ENCODE measurements around the gene MACROD2. TPM values are rescaled to one million over a fixed set of nuclear protein-coding genes. Genes with fewer than 3 reads are reported as not detected.

MACROD2 gene
- total RNA-seq, 1 donor from 2014 or later, result 2.4 TPM

DNA sequence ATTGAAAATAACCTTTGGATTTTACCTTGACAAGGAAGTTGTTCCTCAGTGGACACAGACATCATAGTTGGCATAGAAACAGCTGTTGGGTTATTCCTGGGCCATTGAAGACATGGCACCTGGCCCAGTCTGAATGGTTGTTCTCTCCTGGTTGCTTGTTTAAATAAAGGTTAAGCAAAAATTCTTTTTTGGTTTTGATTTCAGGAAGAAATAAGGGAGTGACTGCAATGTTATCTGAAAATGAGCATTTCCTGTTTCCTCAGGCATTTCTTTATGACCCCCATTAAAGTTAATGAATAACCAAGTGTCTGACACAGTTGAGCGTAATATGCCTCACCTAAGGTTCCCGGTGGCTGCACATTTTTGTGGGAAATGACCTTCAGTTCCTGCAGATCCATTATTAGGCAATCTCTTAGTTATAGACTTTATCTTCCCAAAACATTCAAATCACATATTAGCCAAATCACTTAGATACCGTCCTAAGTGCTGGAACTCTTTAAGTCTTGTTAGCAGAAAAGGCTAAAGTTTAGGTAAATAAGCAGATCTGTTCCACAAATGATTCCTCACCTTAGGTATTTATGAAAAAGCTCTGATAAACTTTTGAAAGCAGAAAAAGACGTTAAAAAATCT is 990.8 kb downstream of the MACROD2 start:
- Histone ChIP-seq H3K27ac (ENCODE audit: low read depth, low read length) (no peak overlapping the region), H3K4me2 (ENCODE audit: low read length) (no peak overlapping the region), H3K9me3 (ENCODE audit: insufficient read depth, low read depth, low read length) (peaks cover 3% of the 10 kb centered on the region), H3K27me3 (ENCODE audit: insufficient read depth, low read length) (no peaks in the 10 kb centered on the region), H3K9ac (ENCODE audit: low read length) (no peak overlapping the region), H3K36me3 (ENCODE audit: insufficient read depth, low read length) (no peaks in the 10 kb centered on the region), H3K4me3 (ENCODE audit: insufficient read depth, low read depth, low read length) (no peak overlapping the region), H4K20me1 (ENCODE audit: insufficient read depth, low read length) (no peaks in the 10 kb centered on the region), H3K79me2 (ENCODE audit: insufficient read depth, low read length) (no peaks in the 10 kb centered on the region), H2AFZ (ENCODE audit: low read depth, low read length) (no peak overlapping the region), H3K4me1 (ENCODE audit: insufficient read depth, low read length) (no peaks in the 10 kb centered on the region)
- Mint-ChIP-seq H3K9me3 (ENCODE audit: unreplicated experiment) (peaks cover 21% of the 10 kb centered on the region), H3K4me3 (ENCODE audit: unreplicated experiment) (no peak overlapping the region), H3K27me3 (ENCODE audit: low read depth, unreplicated experiment) (no peaks in the 10 kb centered on the region), H3K36me3 (ENCODE audit: low read depth, unreplicated experiment) (peaks cover 6% of the 10 kb centered on the region), H3K27ac (ENCODE audit: unreplicated experiment) (peak overlapping the region; percentile 20), H3K4me1 (ENCODE audit: low read depth, unreplicated experiment) (peaks cover 3% of the 10 kb centered on the region)
- TF ChIP-seq, protein P1, sequence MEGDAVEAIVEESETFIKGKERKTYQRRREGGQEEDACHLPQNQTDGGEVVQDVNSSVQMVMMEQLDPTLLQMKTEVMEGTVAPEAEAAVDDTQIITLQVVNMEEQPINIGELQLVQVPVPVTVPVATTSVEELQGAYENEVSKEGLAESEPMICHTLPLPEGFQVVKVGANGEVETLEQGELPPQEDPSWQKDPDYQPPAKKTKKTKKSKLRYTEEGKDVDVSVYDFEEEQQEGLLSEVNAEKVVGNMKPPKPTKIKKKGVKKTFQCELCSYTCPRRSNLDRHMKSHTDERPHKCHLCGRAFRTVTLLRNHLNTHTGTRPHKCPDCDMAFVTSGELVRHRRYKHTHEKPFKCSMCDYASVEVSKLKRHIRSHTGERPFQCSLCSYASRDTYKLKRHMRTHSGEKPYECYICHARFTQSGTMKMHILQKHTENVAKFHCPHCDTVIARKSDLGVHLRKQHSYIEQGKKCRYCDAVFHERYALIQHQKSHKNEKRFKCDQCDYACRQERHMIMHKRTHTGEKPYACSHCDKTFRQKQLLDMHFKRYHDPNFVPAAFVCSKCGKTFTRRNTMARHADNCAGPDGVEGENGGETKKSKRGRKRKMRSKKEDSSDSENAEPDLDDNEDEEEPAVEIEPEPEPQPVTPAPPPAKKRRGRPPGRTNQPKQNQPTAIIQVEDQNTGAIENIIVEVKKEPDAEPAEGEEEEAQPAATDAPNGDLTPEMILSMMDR (IDR thresholded peaks at IDR 0.05; ENCODE audit: insufficient read depth, low read depth, low read length), result no peak
- no peak for TF ChIP-seq EZH2 (IDR thresholded peaks at IDR 0.05; ENCODE audit: insufficient read depth, low read length)
- peak; percentile 59 for DNase-seq (ENCODE audit: low read depth)
- no peak for FAIRE-seq

DNA sequence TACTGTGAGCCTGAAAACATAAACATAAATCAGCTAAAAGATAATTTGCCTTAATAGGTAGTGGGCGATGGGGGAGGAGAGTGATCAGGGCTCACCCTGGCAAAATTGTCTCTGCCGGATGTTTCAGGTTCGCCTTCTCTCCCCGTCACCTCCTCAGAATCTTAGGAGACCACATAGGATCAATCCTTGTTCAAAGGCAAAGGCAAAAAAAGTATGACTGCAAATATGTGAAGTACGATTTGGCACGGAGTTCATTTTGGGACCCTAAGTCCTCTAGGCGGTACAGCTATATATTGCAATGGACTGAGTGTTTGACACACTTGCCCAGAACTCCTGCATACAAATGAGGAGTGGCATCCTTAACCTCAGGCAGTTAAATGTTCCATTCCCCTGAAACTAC is 991.3 kb downstream of the MACROD2 start:
- Mint-ChIP-seq H3K9me3 (ENCODE audit: unreplicated experiment) (peaks cover 18% of the 10 kb centered on the region), H3K27ac (ENCODE audit: unreplicated experiment) (no peak overlapping the region), H3K4me1 (ENCODE audit: low read depth, unreplicated experiment) (peaks cover 3% of the 10 kb centered on the region), H3K36me3 (ENCODE audit: low read depth, unreplicated experiment) (peaks cover 6% of the 10 kb centered on the region), H3K27me3 (ENCODE audit: low read depth, unreplicated experiment) (no peaks in the 10 kb centered on the region), H3K4me3 (ENCODE audit: unreplicated experiment) (no peak overlapping the region)
- no peaks in the 10 kb centered on the region for H4K20me1 ChIP-seq (ENCODE audit: insufficient read depth, low read length)
- no peak overlapping the region for H3K4me2 ChIP-seq (ENCODE audit: low read length)
- H3K4me3 ChIP-seq (ENCODE audit: insufficient read depth, low read depth, low read length), result no peak overlapping the region
- no peaks in the 10 kb centered on the region for H3K4me1 ChIP-seq (ENCODE audit: insufficient read depth, low read length)
- TF ChIP-seq, protein P1 (IDR thresholded peaks at IDR 0.05; ENCODE audit: insufficient read depth, low read depth, low read length), result no peak
- TF ChIP-seq EZH2 (IDR thresholded peaks at IDR 0.05; ENCODE audit: insufficient read depth, low read length), result no peak
- no peaks in the 10 kb centered on the region for H3K79me2 ChIP-seq (ENCODE audit: insufficient read depth, low read length)
- no peaks in the 10 kb centered on the region for H3K27me3 ChIP-seq (ENCODE audit: insufficient read depth, low read length)
- FAIRE-seq (no peak), DNase-seq (ENCODE audit: low read depth) (no peak)
- H2AFZ ChIP-seq (ENCODE audit: low read depth, low read length), result no peak overlapping the region
- H3K27ac ChIP-seq (ENCODE audit: low read depth, low read length), result no peak overlapping the region
- peaks cover 3% of the 10 kb centered on the region for H3K9me3 ChIP-seq (ENCODE audit: insufficient read depth, low read depth, low read length)
- H3K9ac ChIP-seq (ENCODE audit: low read length), result no peak overlapping the region
- no peaks in the 10 kb centered on the region for H3K36me3 ChIP-seq (ENCODE audit: insufficient read depth, low read length)

DNA sequence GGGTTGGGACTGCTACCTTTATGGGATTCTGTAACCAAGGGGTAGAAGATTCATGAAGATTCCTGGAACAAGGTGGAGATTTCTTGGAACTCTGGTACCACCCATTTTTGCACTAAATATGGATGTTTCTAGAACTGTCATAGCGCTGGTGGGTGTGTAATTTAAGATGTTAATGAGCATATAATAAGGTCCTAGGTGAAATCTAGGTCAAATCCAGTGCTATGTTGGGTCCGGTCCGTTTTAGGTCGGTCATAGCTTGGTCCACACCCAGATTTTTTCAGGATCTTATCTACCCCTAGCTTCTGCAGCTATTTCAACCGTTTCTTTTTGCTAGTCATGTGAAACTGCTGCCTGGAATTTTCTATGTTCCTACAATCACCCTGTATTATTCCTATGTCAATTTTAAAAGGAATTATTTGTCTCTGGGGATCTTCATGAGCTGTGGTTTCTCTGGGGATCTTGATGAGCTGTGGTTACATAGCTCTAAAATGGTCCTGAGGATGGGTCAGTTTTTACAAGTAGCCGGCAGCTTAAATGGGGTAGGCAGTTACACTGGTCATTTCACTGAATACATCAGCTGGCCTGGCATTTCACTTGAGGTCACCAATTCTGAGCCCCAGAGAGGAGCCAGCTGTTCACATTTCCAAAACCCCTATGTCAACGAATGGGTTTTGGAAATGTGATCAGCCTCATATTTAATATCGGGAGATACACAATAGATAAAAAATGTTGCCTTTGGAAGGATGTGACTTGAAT is 994.4 kb downstream of the MACROD2 start:
- Histone ChIP-seq H3K9ac (ENCODE audit: low read length) (no peak overlapping the region), H3K4me2 (ENCODE audit: low read length) (no peak overlapping the region), H3K79me2 (ENCODE audit: insufficient read depth, low read length) (no peaks in the 10 kb centered on the region), H4K20me1 (ENCODE audit: insufficient read depth, low read length) (no peaks in the 10 kb centered on the region), H3K27me3 (ENCODE audit: insufficient read depth, low read length) (no peaks in the 10 kb centered on the region), H3K4me1 (ENCODE audit: insufficient read depth, low read length) (no peaks in the 10 kb centered on the region), H3K36me3 (ENCODE audit: insufficient read depth, low read length) (no peaks in the 10 kb centered on the region), H3K27ac (ENCODE audit: low read depth, low read length) (no peak overlapping the region), H2AFZ (ENCODE audit: low read depth, low read length) (no peak overlapping the region), H3K9me3 (ENCODE audit: insufficient read depth, low read depth, low read length) (no peaks in the 10 kb centered on the region), H3K4me3 (ENCODE audit: insufficient read depth, low read depth, low read length) (no peak overlapping the region)
- H3K4me3 Mint-ChIP-seq (ENCODE audit: unreplicated experiment), result no peak overlapping the region
- no peak for FAIRE-seq
- no peak for DNase-seq (ENCODE audit: low read depth)
- peaks cover 8% of the 10 kb centered on the region for H3K4me1 Mint-ChIP-seq (ENCODE audit: low read depth, unreplicated experiment)
- no peaks in the 10 kb centered on the region for H3K36me3 Mint-ChIP-seq (ENCODE audit: low read depth, unreplicated experiment)
- H3K27ac Mint-ChIP-seq (ENCODE audit: unreplicated experiment), result no peak overlapping the region
- no peaks in the 10 kb centered on the region for H3K9me3 Mint-ChIP-seq (ENCODE audit: unreplicated experiment)
- TF ChIP-seq, protein P1 (IDR thresholded peaks at IDR 0.05; ENCODE audit: insufficient read depth, low read depth, low read length), result no peak
- TF ChIP-seq EZH2 (IDR thresholded peaks at IDR 0.05; ENCODE audit: insufficient read depth, low read length), result no peak
- no peaks in the 10 kb centered on the region for H3K27me3 Mint-ChIP-seq (ENCODE audit: low read depth, unreplicated experiment)
